CD4-positive, alpha-beta T cell treated with Interleukin-4 for 1 hour (primary cell): ENCODE data around the gene TMEM178B.

Source experiments
- DNase-seq, 2 donors: peaks; one replicate each; pipeline ENCODE4 v3.0.0-alpha.2; 2020 to 2022

The TMEM178B gene

DNA sequence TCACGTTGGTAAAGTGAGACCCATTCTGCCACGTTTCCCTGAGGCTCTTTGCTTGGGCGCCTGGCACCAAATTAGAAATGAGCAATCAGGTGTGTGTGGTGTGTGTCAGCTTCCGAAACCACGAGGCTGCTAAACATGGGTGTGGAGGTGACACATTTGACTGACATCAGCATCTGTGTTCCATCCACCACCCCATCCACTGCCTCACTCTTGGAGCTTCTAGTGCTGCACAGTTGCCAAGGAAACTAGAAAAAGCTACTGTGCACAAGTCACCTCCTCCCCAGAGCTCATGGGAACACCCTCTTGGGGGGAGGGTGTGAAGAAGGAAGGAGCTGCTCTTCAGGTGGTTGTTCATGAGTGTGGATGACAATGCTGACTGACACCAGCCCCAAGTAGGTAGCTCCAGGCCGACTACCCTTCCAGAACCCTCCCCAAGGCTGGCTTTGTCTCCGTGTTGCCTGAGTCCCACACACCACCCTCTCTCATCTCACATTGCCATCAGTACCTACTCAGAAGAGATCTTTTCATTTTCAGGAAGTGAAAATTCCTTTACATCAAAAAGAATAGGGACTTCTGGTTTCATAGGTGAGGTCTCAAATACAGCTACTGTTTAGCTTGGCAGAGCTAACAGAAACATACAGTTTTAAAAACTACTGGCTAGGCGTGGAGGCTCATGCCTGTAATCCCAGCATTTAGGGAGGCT lies 152.2 kb downstream of the TMEM178B start:
- no peak for DNase-seq

DNA sequence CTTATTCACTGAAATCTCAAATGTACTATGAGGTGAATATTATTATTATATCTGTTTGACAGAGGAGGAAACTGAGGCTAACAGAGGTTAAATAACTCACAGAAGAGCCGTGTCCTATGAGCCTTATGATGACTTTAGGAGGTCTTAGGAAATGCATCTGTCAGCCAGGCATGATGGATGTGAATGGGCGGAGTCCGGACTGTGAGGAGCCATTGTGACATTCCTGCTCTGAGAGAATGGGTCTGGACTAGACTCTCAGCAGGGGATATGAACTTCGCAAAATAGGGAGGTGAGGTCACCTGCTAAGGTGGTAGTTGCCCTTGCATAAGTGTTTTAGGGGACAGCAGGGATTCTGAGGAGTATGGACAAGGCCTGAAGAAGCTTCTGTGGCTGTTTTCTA lies 153.6 kb downstream of the TMEM178B start:
- no peak for DNase-seq

DNA sequence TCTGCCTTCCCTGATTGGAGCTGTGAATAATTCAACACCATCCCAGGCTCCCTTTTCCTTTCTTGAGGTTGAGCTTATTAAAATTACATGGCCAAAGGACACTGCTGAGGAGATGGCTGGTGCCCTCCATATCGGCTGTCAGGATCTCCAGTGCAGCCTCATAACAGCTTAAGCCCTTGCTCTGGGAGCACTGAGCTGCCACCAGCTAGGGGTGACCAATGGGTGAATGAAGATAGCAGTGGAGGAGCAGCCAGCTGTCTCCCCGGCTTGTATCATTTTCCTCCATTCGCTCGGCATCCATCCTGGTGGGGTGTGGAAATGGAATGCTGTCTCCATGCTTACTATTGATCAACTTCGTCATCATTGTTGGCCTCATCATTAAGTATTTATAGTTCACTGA lies 154.6 kb downstream of the TMEM178B start:
- no peak for DNase-seq

DNA sequence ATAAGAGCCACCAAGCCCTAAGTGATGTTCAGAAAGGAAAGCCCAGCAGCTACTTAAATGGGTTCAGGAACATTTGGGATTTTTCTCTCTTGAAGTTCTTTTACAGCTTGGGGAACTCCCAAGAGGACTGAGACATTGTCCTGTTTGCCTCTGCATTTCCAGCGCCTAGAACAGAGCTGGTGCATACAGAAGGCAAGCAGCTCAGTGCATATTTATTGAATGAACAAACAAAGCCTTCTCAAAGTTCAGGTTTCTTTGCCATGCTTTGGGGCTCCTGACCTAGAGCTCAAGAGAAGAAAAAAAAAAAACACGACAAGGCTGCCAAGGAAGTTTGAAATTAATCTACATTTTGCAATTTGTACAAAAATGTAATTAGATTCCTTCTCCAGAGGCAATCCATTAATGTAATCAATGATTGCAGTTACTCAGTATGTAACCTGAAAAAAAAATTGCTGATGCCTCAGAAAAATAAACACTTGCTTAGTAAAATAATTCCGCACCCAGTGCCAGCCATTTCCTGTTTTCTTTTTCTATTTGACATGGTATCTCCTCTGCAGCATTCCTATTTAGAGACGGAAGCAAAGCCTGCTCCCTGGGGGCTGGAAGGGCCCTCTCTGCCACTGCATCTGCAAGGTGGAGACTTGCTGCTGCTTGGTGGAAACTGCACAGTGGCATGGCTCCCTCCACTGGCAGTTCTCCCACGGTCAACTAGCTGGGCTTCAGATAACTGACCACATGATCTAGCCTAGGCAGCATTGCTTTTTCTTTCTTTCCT lies 157.3 kb downstream of the TMEM178B start:
- DNase-seq, result no peak

DNA sequence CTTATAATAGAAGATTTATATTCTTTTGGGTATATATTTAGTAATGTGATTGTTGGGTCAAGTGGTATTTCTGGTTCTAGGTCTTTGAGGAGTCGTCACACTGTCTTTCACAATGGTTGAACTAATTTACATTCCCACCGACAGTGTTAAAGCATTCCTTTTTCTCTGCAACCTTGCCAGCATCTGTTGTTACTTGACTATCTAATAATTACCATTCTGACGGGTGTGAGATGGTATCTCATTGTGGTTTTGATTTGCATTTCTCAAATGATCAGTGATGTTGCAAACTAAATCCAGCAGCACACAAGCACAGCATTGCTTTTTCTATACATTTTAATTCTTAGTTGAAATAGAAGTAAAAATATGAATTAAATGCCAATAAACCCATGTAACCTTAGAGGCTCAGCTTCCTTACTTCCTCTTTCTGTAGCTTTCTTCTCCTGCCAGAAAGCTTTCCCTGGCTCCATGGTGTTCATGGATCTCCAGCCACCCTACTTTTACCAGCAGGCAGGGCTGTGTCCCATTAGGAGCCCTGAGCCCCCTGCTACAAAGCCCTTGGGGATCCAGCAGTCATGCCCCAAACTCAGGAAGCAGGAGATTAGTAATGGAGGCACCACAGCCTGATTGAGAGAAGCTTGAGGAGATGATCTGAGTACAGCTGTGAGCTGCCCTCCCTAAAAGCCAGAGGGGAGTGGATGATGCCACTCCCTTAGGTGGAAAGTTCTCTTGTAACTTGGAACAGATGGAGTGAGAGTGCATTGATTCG lies 158.6 kb downstream of the TMEM178B start:
- DNase-seq, result no peak

DNA sequence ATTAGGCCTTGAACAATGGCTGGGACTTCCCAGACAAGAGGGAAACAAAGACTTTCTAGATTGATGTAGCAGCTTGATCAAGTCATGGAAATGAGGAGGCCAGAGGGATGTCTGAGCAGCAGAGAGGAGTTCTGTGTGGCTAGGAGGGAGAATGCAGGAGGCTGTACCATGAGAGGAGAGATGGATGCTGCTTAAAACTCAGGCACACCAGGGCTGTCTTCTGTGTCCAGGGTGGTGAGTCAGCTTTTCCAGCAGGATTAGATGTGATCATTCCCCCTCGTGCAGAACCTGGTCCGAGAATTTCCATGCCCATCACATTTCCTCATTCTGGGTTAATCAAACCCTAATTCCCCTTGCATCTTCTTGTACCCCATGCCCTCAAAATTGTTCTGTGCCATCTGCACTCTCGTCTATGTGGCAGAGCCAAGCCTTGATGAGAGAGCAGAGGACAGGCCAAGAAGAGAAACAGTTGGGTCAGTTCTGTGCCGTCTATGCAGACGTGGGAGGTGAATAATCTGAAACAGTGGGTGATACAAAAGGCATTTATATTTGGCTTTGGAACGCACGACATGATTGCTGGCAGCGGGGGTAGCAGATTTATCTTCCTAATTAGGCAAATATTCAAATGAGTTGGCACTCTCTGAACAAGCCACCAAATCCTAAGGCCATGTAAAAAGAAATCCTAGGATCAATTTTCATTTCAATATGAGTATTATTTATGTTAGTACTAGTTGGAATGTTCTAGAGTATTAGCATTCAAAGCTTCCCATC lies 160.7 kb downstream of the TMEM178B start:
- DNase-seq, result no peak

DNA sequence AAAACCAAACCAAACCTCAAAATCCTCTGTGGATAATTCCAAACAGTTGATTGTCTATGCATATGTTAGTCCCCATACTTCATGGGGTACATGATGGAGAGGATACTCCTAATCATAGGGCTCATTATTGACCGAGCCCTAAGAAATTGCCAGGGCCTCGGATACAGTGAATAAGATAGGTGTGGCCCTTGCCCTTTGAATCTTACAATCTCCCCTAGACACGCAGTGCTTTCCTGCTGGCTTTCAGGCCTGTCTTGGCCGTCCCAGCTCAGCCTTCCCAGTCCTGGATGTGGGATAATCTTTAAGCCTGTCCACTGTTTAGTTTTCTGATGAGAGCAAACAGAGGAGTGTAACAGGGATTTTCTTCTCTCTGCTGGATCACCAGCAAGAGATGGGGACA lies 161.8 kb downstream of the TMEM178B start:
- DNase-seq, result no peak

DNA sequence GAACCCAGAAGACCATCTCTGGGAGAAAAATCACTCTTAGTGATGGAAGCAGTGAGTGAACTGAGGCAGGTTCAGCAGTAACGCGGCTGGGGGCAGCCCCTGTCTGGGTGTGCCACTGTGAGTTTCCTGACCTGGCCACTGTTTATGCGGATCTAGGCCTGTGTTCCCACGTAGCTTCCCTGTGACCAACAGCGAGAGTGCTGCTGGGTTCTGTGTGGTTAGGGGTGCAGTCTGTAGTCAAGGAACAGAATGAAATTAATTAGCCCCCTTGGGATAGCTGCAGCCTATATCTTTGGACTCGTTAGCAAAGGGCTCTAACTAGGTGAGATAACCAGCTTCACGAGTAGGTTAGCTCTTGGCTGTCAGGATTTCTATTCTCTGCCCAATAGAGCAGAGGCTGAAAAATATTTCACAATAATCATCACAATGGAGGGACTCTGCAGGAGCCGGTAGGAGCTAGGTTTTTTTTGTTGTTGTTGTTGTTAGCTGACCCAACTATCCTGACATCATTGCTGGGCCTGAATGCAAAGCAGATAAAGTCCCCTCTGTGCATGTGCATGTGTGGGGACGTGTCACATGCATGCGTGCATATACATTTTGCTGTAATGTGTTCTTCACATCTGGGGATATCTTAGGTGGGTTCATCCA lies 164.9 kb downstream of the TMEM178B start:
- no peak for DNase-seq

DNA sequence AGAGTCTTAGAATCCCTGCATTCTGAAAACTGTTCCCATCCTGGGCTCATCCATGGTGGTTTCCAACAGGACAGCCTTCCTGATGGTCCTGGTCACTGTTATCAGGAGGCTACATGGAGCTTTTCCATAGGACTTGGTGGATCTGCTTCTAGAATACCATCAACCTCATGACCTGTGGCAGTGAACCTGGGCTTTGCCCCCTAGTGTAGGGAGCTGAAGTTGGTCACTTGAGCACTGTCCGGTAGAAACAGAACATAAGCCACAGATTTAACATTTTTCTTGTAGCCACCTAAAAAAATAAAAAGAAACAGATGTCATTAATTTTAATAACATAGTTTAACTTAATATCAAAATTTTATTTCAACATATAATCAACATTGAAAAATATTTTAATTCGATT lies 165.8 kb downstream of the TMEM178B start:
- no peak for DNase-seq

DNA sequence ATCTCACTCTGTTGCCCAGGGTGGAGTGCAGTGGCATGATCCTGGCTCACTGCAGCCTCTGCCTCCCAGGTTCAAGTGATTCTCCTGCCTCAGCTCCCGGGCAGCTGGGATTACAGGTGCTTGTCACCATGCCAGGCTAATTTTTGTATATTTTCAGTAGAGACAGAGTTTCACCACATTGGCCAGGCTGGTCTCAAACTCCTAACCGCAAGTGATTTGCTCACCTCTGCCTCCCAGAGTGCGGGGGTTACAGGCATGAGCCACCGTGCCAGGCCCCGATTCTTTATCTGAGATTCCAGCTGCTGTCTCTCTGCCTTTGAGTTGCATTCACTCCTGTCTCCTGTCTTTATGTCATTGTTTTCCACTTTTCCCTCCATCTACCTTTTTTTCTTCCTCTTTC lies 168.7 kb downstream of the TMEM178B start:
- no peak for DNase-seq

DNA sequence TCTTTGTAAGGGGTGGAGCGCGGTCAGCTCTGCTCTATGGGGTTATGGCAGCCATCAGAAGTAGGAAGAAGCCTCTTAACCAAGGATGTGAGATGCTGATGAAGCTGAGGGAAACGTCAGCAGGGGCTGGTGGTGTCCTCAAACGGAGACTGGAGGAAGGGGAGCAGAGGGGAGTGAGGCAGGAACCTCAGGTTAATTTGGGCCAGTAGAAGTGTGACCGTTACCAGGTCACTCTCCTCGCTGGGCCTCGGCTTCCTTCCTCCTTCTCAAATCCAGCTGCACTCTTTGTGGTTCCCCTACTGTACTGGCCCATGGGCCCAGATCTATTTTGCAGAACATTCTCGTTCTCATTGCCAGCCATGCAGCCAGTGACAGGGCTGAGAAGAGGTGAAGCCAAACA lies 169.5 kb downstream of the TMEM178B start:
- DNase-seq, result no peak

DNA sequence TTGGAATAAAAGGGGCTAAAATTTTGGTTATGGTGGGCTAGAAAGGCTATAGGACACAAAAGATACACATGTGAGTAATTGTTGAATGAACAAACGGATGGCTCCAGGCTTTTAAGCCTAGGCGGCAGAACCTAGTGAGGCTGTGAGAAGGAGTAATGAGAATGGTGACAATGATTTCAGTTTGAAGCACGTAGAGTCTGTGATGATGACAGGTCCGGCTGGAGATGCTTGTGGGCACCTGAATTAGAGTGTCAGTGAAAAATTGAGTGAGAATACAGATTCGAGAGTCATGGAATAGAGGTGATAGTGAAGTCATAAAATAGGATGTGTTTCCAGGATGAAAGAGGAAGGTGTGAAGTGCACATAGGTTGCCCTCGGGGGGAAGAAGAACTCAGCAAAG lies 170.6 kb downstream of the TMEM178B start:
- no peak for DNase-seq

DNA sequence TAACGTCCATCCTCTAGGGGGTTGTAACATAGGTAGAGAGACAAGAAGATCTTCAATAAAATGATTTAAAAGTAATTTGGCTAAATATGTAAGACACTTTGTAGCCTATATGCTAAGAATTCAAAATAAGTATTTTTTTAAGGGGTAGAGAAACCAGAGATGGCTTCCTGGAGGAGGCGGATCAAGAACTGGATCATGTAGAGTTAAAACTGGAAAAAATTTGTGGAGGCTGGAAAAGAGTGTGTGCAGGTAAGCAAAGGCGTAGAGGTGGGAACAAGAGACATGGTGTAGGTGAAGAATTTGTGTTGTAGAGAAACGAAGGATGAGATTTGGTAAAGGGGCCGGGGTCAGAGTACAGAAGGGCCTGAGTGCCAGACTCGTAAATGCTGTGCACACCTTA lies 172.6 kb downstream of the TMEM178B start:
- no peak for DNase-seq

DNA sequence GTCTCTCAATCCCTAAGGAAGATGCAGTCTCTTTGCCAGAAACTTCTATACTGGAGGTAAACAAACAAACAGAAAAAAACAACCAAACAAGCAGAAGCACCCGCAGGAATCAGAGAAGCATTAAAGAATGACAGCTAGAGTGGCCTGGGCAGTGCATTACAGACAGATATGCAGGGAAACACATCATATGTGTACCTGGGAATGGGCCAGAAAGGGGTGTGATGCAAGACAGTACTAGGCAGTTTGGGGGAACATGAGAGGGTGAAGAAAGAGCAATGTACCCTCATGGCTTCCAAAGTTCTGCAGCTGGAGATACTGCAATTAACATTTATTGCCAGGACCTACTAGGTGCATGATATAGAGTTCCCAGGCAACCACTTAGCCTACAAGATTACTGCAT lies 177.3 kb downstream of the TMEM178B start:
- DNase-seq, result no peak

DNA sequence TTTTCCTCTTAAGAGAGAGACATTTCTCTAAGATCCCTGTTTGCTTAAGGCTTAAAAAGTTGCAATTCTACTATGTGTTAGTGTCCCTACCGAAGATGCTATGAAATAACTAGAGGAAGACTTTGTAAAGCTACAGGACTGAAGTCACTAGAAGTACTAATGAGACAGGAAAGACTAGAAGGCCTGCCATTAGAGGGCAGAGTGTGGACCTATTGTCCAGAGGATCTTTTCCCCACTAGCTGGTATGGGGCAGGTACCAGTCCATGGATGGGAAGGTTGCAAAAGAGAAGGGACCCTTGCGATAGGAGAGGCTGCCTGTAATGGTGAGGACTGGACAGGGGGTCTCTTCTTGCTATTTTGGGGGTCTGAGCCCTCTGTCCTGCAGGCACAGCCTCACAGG lies 178.1 kb downstream of the TMEM178B start:
- DNase-seq, result no peak

DNA sequence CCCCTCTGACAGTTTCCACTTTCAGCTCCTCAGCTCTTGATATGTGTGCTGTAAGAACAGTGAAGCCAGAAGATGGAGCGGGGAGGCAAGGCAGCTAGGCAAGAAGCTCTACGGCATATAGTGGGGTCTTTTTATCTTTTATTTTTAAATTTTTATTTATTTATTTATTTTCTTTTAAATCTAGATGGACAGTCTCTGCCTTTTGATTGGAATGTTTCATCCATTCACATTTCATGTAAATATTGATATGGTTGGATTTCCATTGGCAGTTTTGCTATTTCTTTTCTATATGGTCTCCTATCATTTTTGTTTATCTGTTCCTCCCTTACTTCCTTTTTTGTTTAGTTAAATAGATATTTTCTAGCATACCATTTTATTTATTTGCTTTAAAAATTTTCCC lies 183.7 kb downstream of the TMEM178B start:
- no peak for DNase-seq

DNA sequence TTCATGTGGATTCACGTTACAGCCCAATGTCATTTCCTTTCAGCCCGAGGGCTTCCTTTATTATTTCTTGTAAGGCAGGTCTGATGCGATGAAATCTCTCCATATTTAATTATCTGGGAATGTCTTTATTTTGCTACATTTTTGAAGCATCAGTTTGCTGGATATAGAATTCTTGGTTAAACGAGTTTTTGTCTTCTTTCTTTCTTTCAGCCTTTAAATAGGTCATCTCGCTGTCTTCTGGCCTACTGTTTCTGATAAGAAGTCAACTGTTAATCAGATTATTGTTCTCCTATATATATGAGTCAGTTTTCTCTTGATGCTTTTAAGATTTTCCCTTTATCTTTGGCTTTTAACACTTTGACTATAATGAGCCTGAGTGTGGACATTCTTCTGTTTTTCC lies 184.7 kb downstream of the TMEM178B start:
- no peak for DNase-seq

DNA sequence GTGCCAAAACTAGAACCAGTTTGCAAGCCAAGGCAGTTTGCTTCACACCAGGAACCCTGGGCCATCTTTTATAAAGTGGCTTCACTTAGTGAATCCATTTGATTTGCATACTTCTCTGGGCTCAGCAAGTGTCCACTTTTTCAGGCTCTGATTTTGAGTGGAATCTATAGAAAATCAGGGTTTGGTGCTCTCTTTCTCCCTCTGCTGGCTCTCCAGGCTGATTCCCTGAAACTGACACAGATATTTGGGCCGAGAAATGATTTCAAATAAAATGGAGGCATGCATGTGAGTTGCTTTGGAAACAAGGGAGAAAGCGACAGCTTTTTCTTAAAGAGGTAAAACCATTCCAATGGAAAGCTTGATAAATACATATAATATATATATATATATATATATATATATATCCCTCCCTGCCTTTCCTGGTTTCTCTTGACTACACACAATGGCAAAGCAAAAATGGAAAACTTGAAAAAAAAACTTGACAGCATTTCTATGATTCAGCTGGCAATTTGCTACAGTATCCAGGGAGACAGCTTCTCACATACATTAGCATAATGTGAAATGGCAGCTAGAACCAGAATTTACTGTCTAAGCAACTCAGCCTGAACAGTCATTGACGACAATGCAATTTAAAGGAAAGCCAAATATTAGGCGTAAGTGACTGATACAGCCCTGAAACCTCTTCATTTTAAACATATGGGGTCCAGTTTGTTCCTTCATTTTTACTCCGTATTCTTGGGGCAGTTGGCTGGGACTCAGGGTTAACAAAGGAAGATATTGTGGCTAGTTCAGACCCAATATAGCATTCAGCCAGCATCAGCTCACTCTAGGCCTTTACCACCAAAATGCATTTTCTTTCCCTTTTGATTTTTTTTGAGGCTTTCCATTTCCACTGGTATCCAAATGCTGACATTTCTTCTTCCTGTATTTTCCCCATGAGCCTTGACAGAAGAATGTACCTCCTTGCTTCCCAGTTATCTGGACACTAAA lies 188.5 kb downstream of the TMEM178B start:
- no peak for DNase-seq

DNA sequence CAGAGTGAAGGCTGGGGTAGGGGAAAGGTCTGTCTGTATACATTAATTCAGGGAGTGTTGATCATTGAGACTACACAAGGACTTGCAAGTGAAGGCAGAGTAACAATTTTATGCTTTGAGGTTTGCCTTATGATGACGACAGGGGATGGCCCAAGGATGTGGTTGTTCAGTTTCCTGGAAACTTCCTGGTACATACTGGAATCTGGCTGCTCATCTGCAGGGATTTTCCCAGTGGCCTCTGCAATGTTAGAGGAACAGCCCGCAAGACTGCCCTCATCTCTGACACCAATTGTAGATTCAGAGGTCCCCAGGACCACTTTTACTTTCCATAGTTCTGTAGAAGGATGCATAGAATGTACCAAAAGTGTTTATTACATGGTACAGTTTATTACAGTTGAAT lies 189.6 kb downstream of the TMEM178B start:
- no peak for DNase-seq

DNA sequence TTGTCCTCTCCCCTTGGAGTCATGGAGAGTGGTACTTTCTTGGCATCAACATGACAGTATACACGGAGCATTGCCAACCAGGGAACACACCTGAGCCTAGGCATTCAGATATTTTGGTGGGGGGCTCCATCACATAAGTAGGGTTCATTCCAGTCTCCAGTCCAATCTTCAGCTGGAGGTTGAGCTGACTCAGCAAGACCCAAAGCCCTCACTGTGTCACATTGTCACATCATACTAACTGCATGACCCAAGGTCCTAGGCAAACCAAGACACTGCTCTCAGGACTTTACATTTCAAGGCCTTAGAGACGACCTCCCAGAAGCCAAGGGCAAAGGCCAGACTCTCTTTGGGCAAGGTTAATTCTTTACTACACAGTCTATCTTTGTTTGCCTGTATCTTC lies 190.1 kb downstream of the TMEM178B start:
- DNase-seq, result no peak

DNA sequence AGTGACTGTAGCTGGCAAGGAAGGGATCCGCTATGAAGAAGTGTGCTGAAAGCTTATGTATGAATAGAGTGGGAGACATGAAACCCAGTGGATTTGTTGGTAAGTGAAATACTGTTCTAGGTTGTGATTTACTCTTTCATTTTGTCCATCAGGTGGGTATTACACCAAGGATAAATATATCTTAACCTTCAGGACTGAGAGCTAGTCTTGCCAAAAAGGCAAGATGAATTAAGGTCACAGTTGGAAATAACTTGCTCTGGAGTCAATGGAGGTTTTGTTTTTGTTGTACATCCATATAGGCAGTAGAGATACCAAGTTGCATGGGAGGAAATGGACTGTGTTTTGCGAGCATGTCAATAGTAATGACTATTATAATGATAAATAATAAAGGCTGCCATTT lies 190.6 kb downstream of the TMEM178B start:
- no peak for DNase-seq
